ENCODE results near the gene P2RY6. TPM values are rescaled to one million over a fixed set of nuclear protein-coding genes. Genes with fewer than 3 reads are reported as not detected.

P2RY6 gene
- total RNA-seq, 1 experiment from 2014 or later, result 0.15 TPM

DNA sequence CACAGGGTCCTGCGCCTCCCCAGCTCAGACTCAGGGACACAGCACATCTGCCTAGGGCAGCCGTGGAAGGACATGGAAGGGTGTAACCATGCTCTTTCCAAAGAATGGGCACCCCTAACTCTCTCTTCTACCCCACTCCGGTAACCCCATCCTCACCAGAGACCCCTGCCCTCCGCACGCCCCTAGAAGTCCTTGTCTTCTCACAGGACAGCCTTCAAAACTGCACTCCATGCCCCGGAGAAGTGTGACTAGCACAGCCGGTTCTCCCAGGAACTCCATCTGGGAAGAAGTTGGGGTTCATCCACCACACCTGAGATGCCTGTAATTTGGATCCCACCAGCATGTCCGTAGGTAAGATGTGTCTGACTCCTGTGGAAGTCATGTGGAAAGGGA, 29.0 kb upstream of the P2RY6 start:
- TF ChIP-seq EZH2 (IDR thresholded peaks at IDR 0.05) (no peak), SRF (IDR thresholded peaks at IDR 0.05; ENCODE audit: low read depth) (no peak), ZFX (IDR thresholded peaks at IDR 0.05) (no peak), ELF1 (IDR thresholded peaks at IDR 0.05; ENCODE audit: borderline replicate concordance, low read depth) (no peak), CBX3 (IDR thresholded peaks at IDR 0.05; ENCODE audit: low read depth) (no peak), ZNF274 (IDR thresholded peaks at IDR 0.05; ENCODE audit: low read depth, low read length) (no peak), POLR2A (IDR thresholded peaks at IDR 0.05; ENCODE audit: borderline replicate concordance, extremely low read depth, insufficient read depth, insufficient read length) (no peak)
- POLR2A ChIA-PET, result interaction anchor here (0.9 kb wide), 1 partner anchor 101 kb away, joined by 3 read pairs; the partner anchor contains the start of gene FCHSD2
- Histone ChIP-seq H3K9ac (ENCODE audit: low read length) (no peak overlapping the region), H3K79me2 (ENCODE audit: insufficient read depth, low read length) (no peaks in the 10 kb centered on the region), H3K4me3 (replicated peaks in 1 of 2; ENCODE audit: low read depth in 1 of 2, low read length in 2 of 2) (no peak overlapping the region), H3K27me3 (ENCODE audit: insufficient read depth, low read length) (no peaks in the 10 kb centered on the region), H3K36me3 (ENCODE audit: control insufficient read depth in 1 of 2, insufficient read depth in 2 of 2, low read length in 2 of 2) (no peaks in the 10 kb centered on the region), H3K9me2 (ENCODE audit: insufficient read depth) (no peaks in the 10 kb centered on the region), H3K27ac (ENCODE audit: low read depth, low read length) (no peak overlapping the region), H3K9me3 (ENCODE audit: control insufficient read depth in 1 of 2, insufficient read depth in 1 of 2, low read depth in 1 of 2, low read length in 2 of 2) (no peaks in the 10 kb centered on the region), H4K20me1 (ENCODE audit: insufficient read depth) (no peaks in the 10 kb centered on the region), H3K4me1 (ENCODE audit: control insufficient read depth in 1 of 2, insufficient read depth in 2 of 2, low read length in 2 of 2) (peaks cover 0 to 20% of the 10 kb centered on the region in 2 experiments; a peak in 1 of 4 replicates), H3K4me2 (ENCODE audit: low read length) (peak overlapping the region; percentile 73), H2AFZ (ENCODE audit: low read depth, low read length, poor library complexity, severe bottlenecking) (no peak overlapping the region)
- intact Hi-C loops (cut with micrococcal nuclease), result loop anchor here (5.0 kb wide), 1 partner anchor 94 kb away; no protein-coding TSS in a partner anchor
- RAD21 ChIA-PET (ENCODE audit: low non-redundant PET in 1 of 2, low total read pairs in 2 of 2, uncharacterized antibody in 2 of 2, unreplicated experiment in 2 of 2), result interaction anchor here in 1 of 2 experiments (0.8 to 1.0 kb wide), 2 partner anchors 46 to 48 kb away, joined by 3 read pairs; no protein-coding TSS in a partner anchor
- CTCF ChIA-PET, result interaction anchor here (0.6 to 2.9 kb wide), 8 partner anchors 9 to 412 kb away, joined by 3 to 10 read pairs (median 5); no protein-coding TSS in a partner anchor
- no peak for DNase-seq (ENCODE audit: low read depth, low spot score)
- no peak for ATAC-seq
- BruUV-seq (replicated peaks), result no TSS peak

DNA sequence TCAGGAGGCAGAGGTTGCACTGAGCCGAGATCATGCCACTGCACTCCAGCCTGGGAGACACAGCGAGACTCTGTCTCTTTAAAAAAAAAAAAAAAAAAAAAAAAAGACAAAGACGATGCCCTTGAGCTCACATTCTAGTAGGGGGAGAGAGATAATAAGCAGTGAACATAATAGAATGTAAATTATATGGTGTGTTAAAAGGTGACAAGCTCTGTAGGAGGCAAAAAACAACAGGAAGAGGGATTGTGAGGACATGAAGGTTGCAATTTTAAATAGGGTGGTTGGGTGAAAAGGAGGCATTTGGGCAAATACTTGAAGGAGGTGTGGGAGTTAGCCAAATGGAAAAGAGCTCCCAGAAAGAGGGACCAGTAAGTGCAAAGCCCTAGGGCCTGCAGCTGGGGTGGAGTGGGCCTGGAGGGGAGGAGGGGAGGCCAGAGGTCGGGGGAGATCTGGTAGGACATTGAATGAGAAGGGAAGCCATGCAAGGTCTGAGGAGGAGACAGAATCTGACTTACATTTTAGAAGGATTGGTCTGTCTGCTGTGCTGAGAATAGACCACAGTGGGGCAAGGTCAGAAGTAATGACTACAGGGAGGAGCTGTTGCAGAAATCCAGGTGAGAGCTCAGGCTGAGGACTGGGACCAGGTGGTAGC, 27.4 kb upstream of the P2RY6 start:
- intact Hi-C loops (cut with micrococcal nuclease), result loop anchor here (5.0 kb wide), 1 partner anchor 93 kb away; no protein-coding TSS in a partner anchor
- H3K4me1 ChIP-seq (ENCODE audit: control insufficient read depth in 1 of 2, insufficient read depth in 2 of 2, low read length in 2 of 2), result peaks cover 0 to 23% of the 10 kb centered on the region in 2 experiments; a peak in 2 of 4 replicates
- H3K9ac ChIP-seq (ENCODE audit: low read length), result no peak overlapping the region
- ChIA-PET POLR2A (interaction anchor here (0.7 kb wide), 1 partner anchor 417 kb away, joined by 4 read pairs; no protein-coding TSS in a partner anchor), RAD21 (ENCODE audit: low non-redundant PET in 1 of 2, low total read pairs in 2 of 2, uncharacterized antibody in 2 of 2, unreplicated experiment in 2 of 2) (no interaction called here), CTCF (interaction anchor here (0.7 to 2.9 kb wide), 3 partner anchors 59 to 413 kb away, joined by 4 to 9 read pairs (median 4); no protein-coding TSS in a partner anchor)
- no peaks in the 10 kb centered on the region for H4K20me1 ChIP-seq (ENCODE audit: insufficient read depth)
- H3K4me2 ChIP-seq (ENCODE audit: low read length), result no peak overlapping the region
- TF ChIP-seq JUND (IDR thresholded peaks at IDR 0.05) (no peak), YY1 (IDR thresholded peaks at IDR 0.05; ENCODE audit: extremely low read depth, insufficient replicate concordance, low read depth, low read length) (no peak), SIN3A (IDR thresholded peaks at IDR 0.05; ENCODE audit: low read depth) (no peak), MAX (IDR thresholded peaks at IDR 0.05) (no peak), CBX3 (IDR thresholded peaks at IDR 0.05; ENCODE audit: low read depth) (no peak), POLR2AphosphoS5 (IDR thresholded peaks at IDR 0.05; ENCODE audit: low read depth, low read length) (no peak), SRF (IDR thresholded peaks at IDR 0.05; ENCODE audit: low read depth) (no peak)
- TF ChIP-seq, protein P1, sequence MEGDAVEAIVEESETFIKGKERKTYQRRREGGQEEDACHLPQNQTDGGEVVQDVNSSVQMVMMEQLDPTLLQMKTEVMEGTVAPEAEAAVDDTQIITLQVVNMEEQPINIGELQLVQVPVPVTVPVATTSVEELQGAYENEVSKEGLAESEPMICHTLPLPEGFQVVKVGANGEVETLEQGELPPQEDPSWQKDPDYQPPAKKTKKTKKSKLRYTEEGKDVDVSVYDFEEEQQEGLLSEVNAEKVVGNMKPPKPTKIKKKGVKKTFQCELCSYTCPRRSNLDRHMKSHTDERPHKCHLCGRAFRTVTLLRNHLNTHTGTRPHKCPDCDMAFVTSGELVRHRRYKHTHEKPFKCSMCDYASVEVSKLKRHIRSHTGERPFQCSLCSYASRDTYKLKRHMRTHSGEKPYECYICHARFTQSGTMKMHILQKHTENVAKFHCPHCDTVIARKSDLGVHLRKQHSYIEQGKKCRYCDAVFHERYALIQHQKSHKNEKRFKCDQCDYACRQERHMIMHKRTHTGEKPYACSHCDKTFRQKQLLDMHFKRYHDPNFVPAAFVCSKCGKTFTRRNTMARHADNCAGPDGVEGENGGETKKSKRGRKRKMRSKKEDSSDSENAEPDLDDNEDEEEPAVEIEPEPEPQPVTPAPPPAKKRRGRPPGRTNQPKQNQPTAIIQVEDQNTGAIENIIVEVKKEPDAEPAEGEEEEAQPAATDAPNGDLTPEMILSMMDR (IDR thresholded peaks at IDR 0.05 in 2 of 3, conservative IDR thresholded peaks at IDR 0.05 in 1 of 3; ENCODE audit: borderline replicate concordance in 1 of 3, insufficient read depth in 1 of 3, low read depth in 2 of 3, low read length in 2 of 3), result no peak
- TF ChIP-seq, protein P2, sequence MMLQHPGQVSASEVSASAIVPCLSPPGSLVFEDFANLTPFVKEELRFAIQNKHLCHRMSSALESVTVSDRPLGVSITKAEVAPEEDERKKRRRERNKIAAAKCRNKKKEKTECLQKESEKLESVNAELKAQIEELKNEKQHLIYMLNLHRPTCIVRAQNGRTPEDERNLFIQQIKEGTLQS (IDR thresholded peaks at IDR 0.05), result no peak
- H3K36me3 ChIP-seq (ENCODE audit: control insufficient read depth in 1 of 2, insufficient read depth in 2 of 2, low read length in 2 of 2), result no peaks in the 10 kb centered on the region
- no TSS peak for BruUV-seq (replicated peaks)
- H3K27me3 ChIP-seq (ENCODE audit: insufficient read depth, low read length), result no peaks in the 10 kb centered on the region
- H3K9me2 ChIP-seq (ENCODE audit: insufficient read depth), result no peaks in the 10 kb centered on the region
- H3K27ac ChIP-seq (ENCODE audit: low read depth, low read length), result no peak overlapping the region
- DNase-seq (ENCODE audit: low read depth, low spot score) (no peak), ATAC-seq (no peak)
- H2AFZ ChIP-seq (ENCODE audit: low read depth, low read length, poor library complexity, severe bottlenecking), result no peak overlapping the region
- no peak overlapping the region for H3K4me3 ChIP-seq (replicated peaks in 1 of 2; ENCODE audit: low read depth in 1 of 2, low read length in 2 of 2)
- H3K9me3 ChIP-seq (ENCODE audit: control insufficient read depth in 1 of 2, insufficient read depth in 1 of 2, low read depth in 1 of 2, low read length in 2 of 2), result no peaks in the 10 kb centered on the region
- H3K79me2 ChIP-seq (ENCODE audit: insufficient read depth, low read length), result no peaks in the 10 kb centered on the region

Measured in HCT116 (cell line).